K562 (cell line): ENCODE measurements around the gene LASP1. TPM values are rescaled to one million over a fixed set of nuclear protein-coding genes. Genes with fewer than 3 reads are reported as not detected.
A peak's percentile ranks its signal among the peaks of the same experiment; 100 is the strongest.

Experiments used
- DLX4 ChIP-seq: fragments of 250-450 bp; sonication (Bioruptor Pico); IDR thresholded peaks from 2 replicates; pipeline ENCODE4 v1.6.1; 2021; ENCODE audit warnings: mild to moderate bottlenecking
- DMBX1 ChIP-seq: fragments of 250-450 bp; sonication (Bioruptor Pico); IDR thresholded peaks from 2 replicates; pipeline ENCODE4 v1.8.0; 2022; ENCODE audit warnings: inconsistent platforms, mild to moderate bottlenecking, moderate library complexity, borderline replicate concordance
- ELF2 ChIP-seq: fragments of 250-450 bp; sonication (Bioruptor Pico); IDR thresholded peaks from 2 replicates; pipeline ENCODE4 v1.5.0; 2021; ENCODE audit warnings: mild to moderate bottlenecking
- MAX ChIP-seq: sonication (generic); formaldehyde crosslinking; IDR thresholded peaks from 2 replicates; pipeline ENCODE4 v1.9.0; 2022; ENCODE audit warnings: mild to moderate bottlenecking, missing genetic modification reagents
- NKRF ChIP-seq: fragments of 450-650 bp; IDR thresholded peaks from 2 replicates; pipeline ENCODE4 v1.6.1; 2016; ENCODE audit warnings: borderline replicate concordance
- NR3C1 ChIP-seq: sonication (generic); formaldehyde crosslinking; IDR thresholded peaks from 2 replicates; pipeline ENCODE4 v1.8.1; 2022; ENCODE audit warnings: missing genetic modification reagents
- NUFIP1 ChIP-seq: fragments of 450-650 bp; IDR thresholded peaks from 2 replicates; pipeline ENCODE4 v1.6.1; 2018; ENCODE audit not compliant: partially characterized antibody
- THAP12 ChIP-seq: fragments of 250-450 bp; sonication (Bioruptor Pico); IDR thresholded peaks from 2 replicates; pipeline ENCODE4 v1.9.0; 2021; ENCODE audit warnings: mild to moderate bottlenecking, inconsistent platforms
- ZFP36 ChIP-seq: fragments of 150-350 bp; IDR thresholded peaks from 2 replicates; pipeline ENCODE4 v1.6.1; 2018; ENCODE audit warnings: low read length, low read depth; ENCODE audit not compliant: partially characterized antibody
- ZNF445 ChIP-seq: fragments of 250-450 bp; sonication (Bioruptor Pico); IDR thresholded peaks from 2 replicates; pipeline ENCODE4 v1.4.0; 2020; ENCODE audit warnings: low read depth, mild to moderate bottlenecking, moderate library complexity
- ZNF707 ChIP-seq: fragments of 250-450 bp; sonication (Bioruptor Pico); conservative IDR thresholded peaks from 2 replicates; pipeline ENCODE4 v1.8.0; 2022; ENCODE audit warnings: inconsistent platforms, mild to moderate bottlenecking, moderate library complexity
- polyA plus RNA-seq, 8 experiments: library from polyadenylated mRNA; depleted of rRNA in 4 of 8; stranded (reverse) in 5 of 8; unstranded in 3 of 8; fragments of >200 nt; fragmentation: Nextera tagmentation in 2 of 8; fragmentation: Illumina TruSeq in 1 of 8; extraction: Ambion mirVana in 2 of 8; extraction: Trizol in 1 of 8; gene quantifications; 2 replicates each; pipeline versions ENCODE4 v1.2.1 to v1.2.3, GENCODE V29; 2011 to 2014; ENCODE audit warnings: inconsistent platforms in 1 of 8, missing spikeins in 1 of 8
- total RNA-seq, 7 experiments: library from RNA; depleted of rRNA in 6 of 7; stranded (reverse); fragments of >200 nt in 6 of 7; fragmentation: Illumina TruSeq in 2 of 7; extraction: Trizol in 2 of 7; gene quantifications; 2 replicates each; pipeline versions ENCODE4 v1.2.1 to v1.2.3, GENCODE V29; 2011 to 2021; ENCODE audit warnings: low replicate concordance in 1 of 7
- TF ChIP-seq, protein P1 (sequence below): sonication (generic); formaldehyde crosslinking; IDR thresholded peaks from 2 replicates; pipeline ENCODE4 v1.8.1; 2022; ENCODE audit warnings: missing genetic modification reagents

The LASP1 gene
- total and polyA plus RNA-seq, 9 of the 15 experiments (the other 6 are each of a cell fraction or from before 2014, with no cell fraction given): 23.0 to 125 (median 55.3) TPM

GRCh38 chr17:38824899-38825761 is 44.7 kb upstream of the LASP1 start, which contains the start of gene CWC25 (continued):
- TF ChIP-seq NKRF (peak; percentile 93), DMBX1 (CRISPR knock-in tag) (no peak), ELF2 (CRISPR knock-in tag) (peak; percentile 100), MAX (CRISPR knock-in tag) (peak; percentile 71), NUFIP1 (no peak), THAP12 (CRISPR knock-in tag) (peak; percentile 72; the same call in 1 of the 2 replicates), NR3C1 (no peak), ZFP36 (no peak), ZNF707 (CRISPR knock-in tag) (no peak), ZNF445 (CRISPR knock-in tag) (no peak), DLX4 (CRISPR knock-in tag) (no peak)
- TF ChIP-seq, protein P1, sequence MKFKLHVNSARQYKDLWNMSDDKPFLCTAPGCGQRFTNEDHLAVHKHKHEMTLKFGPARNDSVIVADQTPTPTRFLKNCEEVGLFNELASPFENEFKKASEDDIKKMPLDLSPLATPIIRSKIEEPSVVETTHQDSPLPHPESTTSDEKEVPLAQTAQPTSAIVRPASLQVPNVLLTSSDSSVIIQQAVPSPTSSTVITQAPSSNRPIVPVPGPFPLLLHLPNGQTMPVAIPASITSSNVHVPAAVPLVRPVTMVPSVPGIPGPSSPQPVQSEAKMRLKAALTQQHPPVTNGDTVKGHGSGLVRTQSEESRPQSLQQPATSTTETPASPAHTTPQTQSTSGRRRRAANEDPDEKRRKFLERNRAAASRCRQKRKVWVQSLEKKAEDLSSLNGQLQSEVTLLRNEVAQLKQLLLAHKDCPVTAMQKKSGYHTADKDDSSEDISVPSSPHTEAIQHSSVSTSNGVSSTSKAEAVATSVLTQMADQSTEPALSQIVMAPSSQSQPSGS (CRISPR knock-in tag): no peak
